Left renal pelvis (tissue), 4 donors: ENCODE measurements around the gene UBE2A. TPM values are rescaled to one million over a fixed set of nuclear protein-coding genes. Genes with fewer than 3 reads are reported as not detected.

Experiments used
- DNase-seq, 4 donors: peaks; one replicate each; pipeline ENCODE4 v3.0.0-alpha.2; 2013; ENCODE audit warnings: low read depth in 4 of 4, low spot score in 3 of 4
- polyA plus RNA-seq, 4 donors: library from polyadenylated mRNA; unstranded; fragments of 120-200 nt; gene quantifications; one replicate each; pipeline ENCODE4 v1.2.1, GENCODE V29; 2013; ENCODE audit not compliant: insufficient read length in 4 of 4

Gene UBE2A
- 100 to 1,000 TPM in 2 of 4 donors, 10 to 100 TPM in 2; 87.1 to 103 (median 98.5) TPM for polyA plus RNA-seq

- peak; percentile 69 to 78 (median 73) for DNase-seq
Observed at GRCh38 chrX:119574394-119575266, at the start of gene UBE2A. UBE2A (plus strand) TSS chrX:119574563; CDS start chrX:119574712, 149 bp downstream.

DNA sequence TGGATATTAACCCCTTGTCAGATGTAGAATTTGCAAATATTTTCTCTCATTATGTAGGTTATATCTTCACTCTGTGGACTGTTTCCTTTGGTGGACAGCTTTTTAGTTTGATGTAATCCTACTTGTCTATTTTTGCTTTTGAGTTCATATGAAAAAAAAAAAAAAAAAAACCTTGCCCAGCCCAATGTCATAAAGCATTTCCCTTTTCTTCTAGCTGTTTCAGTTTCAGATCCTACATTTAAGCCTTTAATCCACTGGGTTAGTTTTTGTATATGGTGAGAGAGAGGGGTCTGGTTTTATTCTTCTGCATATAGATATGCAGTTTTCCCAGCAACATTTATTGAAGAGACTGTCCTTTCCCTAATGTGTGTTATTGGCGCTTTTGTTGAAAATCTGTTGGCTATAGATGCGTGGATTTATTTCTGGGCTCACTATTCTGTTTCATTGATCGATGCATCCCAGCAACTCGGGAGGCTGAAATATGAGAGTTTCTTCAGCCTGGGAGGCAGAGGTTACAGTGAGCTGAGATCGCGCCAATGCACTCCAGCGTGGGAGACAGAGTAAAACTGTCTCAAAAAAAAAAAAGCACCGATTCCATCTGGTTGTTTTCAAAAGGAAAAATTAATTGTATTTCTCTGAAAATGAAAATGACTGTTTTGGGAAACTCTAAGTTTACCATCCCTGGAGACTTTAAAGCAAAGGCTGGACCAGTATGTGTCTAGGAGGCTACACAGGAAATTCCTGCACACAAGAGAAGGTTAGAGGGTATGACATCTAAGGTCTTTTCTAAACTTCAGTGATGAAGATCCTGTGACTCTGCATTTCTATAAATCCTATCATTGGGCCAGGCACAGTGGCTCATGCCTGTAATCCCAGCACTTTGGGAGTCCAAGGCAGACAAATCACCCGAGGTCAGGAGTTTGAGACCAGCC, 44.8 kb upstream of the UBE2A start:
- no peak for DNase-seq

DNA sequence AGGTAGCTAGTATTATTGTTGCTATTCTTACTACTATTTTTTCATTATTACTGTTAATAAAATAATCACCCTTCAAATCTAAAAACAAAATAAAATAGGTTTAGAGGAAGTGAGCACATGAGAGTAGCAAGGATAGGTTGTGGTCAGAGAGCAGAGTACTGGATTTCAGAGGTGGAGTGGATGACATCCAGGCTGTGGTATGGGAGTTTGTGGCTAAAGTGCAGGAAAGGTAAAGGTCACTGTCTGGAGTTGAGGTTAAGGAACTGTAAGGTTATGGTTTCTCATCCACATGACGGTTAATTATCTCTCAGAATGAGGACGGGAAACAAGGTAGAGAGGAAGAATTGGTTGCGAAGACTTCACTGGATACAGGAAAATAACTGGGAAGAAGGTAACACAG, 36.9 kb upstream of the UBE2A start:
- DNase-seq: no peak

DNA sequence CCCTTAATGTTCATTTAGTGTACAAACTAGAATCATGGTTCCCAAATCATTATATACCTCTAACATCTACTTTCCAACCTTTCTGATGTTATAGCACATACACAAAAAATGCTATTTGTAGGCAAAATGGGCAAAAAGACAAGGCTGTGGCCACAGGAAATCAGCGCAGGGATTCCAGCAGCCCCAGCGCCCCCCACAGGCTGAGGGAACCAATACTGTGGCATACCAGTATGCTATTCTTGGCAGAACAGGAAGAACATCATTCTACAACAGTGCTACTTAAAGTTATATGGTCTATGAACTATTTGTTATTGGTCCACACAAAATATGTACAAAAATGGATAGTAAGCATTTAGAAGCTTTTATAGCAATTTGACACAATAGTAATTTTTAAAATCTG, 34.5 kb upstream of the UBE2A start:
- DNase-seq: no peak

DNA sequence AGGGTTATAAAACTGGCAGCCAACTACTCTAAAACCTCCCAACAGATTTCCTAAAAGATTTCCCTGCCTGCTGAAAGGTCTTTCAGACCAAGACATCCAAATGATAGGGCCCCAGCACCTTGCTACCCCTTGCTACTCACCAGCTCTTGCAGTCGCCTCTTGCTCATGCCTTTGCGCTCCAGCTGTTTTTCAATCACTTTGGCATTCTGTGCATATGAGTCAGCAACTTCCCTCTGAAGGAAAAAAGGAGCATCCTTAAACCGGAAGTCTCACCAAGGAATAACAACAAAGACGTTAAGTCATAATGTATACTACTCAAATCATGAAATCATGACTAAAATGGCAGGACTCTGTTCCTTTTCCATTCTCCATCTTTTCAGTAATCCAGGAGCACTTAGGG, 33.2 kb upstream of the UBE2A start:
- DNase-seq: no peak

- DNase-seq: no peak
Observed at GRCh38 chrX:119549327-119550016, 24.9 kb upstream of the UBE2A start.

- DNase-seq: no peak
Observed at GRCh38 chrX:119552508-119552907, 21.9 kb upstream of the UBE2A start.

- peak; percentile 70 to 87 (median 78) for DNase-seq
Observed at GRCh38 chrX:119565107-119565663, 9.2 kb upstream of the UBE2A start, which contains the start of gene STEEP1. STEEP1 (minus strand) TSS chrX:119565409; CDS start chrX:119565355, 54 bp downstream.

DNA sequence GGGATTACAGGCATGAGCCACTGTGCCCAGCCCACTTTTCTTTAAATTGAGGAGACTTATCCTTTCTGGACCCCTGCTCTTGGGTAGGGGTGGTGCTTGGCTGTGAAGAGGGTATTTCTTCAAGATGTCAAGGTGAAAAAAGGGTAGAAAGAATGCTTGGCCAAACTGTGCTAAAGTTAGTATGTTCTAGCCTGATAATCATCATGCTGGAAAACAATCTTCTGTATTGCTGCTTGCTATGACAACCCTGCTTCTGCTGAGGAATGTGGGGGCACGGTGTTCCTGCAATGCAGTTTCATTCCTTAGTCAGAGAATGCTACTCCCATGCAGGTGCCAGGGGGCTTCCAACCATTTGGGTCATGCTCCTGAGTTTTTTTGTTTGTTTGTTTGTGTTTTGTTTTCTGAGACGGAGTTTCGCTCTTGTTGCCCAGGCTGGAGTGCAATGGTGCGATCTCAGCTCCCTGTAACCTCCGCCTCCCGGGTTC, 4.0 kb upstream of the UBE2A start:
- no peak for DNase-seq

- DNase-seq: no peak
Observed at GRCh38 chrX:119573222-119573621, 1.1 kb upstream of the UBE2A start.

DNA sequence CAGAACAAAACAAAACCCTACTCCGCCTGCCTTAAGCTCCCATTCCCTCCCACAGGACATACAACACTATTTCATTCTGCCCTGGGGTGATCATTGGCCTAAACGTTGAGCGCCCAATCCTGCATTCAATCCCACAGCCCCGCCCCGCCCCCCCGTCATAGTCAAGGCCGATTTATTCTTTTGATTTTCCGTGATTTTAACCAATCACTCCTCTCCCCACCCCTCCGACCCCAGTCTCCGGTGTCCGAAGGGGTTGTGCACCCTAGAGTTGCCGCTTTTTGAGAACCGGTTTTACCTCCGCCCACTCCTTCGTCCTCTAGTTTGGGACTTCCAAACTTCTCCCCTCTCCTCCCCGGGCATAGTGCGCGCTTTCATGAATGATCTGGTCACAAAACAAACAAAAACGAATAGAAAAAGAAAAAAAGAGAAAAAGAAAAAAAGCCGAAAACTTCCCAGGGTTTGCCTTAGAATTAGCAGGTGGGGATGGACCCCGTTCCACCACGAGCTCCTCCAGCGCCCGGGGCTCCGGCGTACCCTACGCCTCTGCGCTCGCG, 446 bp upstream of the UBE2A start:
- DNase-seq: peak in 1 of 4 donors; percentile 21

DNA sequence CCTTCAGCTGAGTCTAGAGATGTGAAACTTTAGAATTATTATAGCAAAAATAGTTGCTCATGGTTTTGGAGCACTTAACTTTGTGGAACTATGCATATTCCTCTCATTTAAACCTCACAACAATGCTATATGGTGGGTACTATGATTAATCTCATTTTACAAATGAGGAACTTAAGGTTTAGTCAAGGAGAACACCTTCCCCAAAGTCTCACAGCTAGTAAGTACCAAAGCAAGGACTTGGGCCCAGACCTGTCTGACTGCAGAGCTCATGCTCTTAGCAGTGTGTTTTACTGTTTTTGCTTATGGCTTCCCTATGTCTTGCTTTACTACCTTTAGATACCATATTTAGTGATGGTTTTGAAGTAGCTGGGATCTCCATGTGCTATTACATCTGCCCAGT, 5.1 kb downstream of the UBE2A start:
- no peak for DNase-seq

GRCh38 chrX:119583431-119584059, 9.2 kb downstream of the UBE2A start:
- DNase-seq: no peak

DNA sequence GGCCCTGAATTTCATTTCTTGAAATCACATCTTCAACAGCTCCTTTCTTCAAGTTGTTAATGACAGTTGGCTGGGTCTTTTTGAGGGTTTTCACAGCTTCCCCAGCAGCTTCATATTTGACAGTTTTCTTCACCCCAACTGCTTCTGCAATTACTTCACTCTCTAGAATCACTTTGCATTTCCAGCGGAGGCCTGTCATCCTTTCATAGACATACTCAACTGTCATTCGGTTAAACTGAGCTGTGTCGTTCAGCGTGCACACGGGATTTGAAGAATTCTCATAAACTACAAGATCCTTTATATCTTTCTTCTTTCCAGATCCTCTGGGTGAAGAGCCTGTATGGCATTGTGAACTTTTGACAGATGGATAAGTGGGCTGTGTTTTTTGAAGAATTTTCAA, 15.4 kb downstream of the UBE2A start:
- no peak for DNase-seq

DNA sequence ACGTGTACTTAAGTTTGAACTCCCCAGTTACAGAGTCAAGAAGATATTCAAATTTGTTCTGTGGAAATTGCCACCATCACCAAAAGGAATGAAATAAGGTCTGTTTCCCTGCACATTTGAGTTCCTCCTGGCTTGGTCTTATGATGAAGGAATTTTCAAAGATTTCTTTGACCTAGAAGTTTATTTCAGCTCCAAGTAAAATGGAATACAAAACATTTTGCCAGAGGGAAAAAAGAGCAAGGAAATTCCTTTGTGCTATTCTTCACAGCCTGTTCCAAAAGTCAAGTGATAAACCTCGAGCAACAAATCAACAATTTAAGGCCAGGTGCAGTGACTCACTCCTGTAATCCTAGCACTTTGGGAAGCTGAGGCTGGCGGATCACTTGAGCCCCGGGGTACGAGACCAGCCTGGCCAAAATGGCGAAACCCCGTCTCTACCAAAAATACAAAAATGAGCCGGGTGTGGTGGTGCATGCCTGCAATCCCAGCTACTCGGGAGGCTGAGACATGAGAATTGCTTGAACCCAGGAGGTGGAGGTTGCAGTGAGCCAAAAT, 28.4 kb downstream of the UBE2A start:
- DNase-seq: no peak

GRCh38 chrX:119604766-119605463, 30.6 kb downstream of the UBE2A start:
- no peak for DNase-seq

DNA sequence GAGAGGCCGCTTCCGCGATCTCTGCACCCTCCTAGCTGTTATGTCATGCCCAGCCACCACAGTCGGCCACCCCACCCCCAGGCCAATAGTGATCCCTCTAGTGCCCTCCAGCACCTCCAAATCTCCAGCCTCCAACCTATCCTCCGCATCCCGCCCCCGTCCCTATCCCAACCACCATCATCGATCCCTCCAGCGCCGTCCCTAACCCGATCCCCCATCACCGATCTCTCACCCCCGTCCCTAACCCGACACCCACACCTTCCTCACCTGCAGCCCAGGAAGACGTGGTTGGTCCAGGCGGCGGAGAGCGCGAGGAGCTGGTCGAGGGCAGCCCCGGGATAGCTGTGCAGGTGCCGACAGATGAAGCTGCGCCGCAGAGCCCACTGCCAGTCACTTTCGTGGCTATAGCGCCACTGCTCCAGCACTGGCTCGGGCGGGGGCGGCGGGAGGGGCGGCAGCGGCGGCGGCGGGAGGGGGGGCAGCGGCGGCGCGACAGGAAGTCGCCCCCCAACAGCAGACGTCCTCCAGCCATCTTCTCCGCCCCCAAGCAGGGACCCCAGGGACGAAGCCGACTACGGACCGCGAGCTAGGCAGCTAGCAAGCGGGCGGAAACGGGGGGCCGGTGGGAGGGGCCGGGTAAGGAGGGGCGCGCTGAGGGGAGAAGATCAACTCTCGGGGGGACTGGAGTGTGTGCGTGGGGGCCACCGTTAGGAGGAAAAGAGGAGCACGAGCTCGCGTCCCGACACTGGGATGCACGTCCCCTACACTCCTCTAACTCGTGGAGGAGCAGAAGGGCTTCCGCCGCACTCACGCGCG, 31.3 kb downstream of the UBE2A start:
- DNase-seq: no peak
